Lower leg skin (tissue), 4 donors: Measurements from ENCODE around the gene PAK5. TPM values are rescaled to one million over a fixed set of nuclear protein-coding genes. Genes with fewer than 3 reads are reported as not detected.

Experiments
- DNase-seq, 2 donors: peaks; one replicate each; pipeline ENCODE4 v3.0.0-alpha.2; 2019; ENCODE audit warnings: low spot score in 2 of 2
- H3K4me3 ChIP-seq: fragments of 200-600 bp; sonication (generic); 2 replicates; pipeline ENCODE4 v1.5.1; 2017; ENCODE audit warnings: mild to moderate bottlenecking, low read depth; ENCODE audit not compliant: poor library complexity, severe bottlenecking
- CTCF ChIP-seq, 3 donors: fragments of 450-650 bp; IDR thresholded peaks; one replicate each; pipeline ENCODE4 v1.5.1; 2016; ENCODE audit warnings: antibody characterized with exemption in 3 of 3, mild to moderate bottlenecking in 3 of 3, moderate library complexity in 2 of 3
- POLR2A ChIP-seq, 2 donors: fragments of 450-650 bp; IDR thresholded peaks; one replicate each; pipeline ENCODE4 v1.6.1; 2016 to 2017; ENCODE audit warnings: antibody characterized with exemption in 2 of 2, mild to moderate bottlenecking in 1 of 2, moderate library complexity in 1 of 2
- WGBS, 2 donors: methylation state at CpG; one replicate each; pipeline ENCODE4 v1.1.5; 2018; 5-methylcytosine and 5-hydroxymethylcytosine counted together
- intact Hi-C: fragments of 100-400 bp; cut with DNase I; formaldehyde crosslinking; loops from one replicate; pipeline ENCODE4 v1.15.0; 2023; ENCODE audit warnings: low total_unique reads
- total RNA-seq, 4 donors: library from RNA; depleted of rRNA; stranded (reverse); fragments of >200 nt; gene quantifications; one replicate each; pipeline ENCODE4 v1.1.0, GENCODE V29; 2016

Gene PAK5
- total RNA-seq, 4 donors from 2014 or later, result 0.08 to 0.46 (median 0.18) TPM

DNA sequence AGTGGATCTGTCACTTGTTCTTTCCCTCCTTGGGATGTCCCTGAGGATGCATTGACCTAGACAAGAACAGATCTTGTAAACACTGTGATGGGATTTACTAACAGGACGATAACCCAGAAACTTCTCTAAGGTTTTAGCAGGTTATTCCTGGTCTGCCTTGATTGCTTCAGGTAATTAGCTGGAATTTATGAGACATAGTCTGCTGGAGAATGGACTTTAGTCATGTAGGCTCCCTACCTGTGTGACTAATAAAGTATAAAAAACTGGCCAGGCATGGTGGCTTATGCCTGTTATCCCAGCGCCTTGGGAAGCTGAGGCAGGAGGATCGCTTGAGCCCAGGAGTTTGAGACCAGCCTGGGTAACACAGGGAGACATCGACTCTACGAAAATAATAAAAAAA is 96.1 kb downstream of the PAK5 start:
- 77 to 94% methylated on average over 5 of the region's 5 CpGs for WGBS, 2 donors
- intact Hi-C loops, result no loop called here
- TF ChIP-seq CTCF (IDR thresholded peaks at IDR 0.05) (no peak), POLR2A (IDR thresholded peaks at IDR 0.05) (no peak)
- H3K4me3 ChIP-seq, result no peak overlapping the region
- no peak for DNase-seq

- no peak for TF ChIP-seq POLR2A (IDR thresholded peaks at IDR 0.05)
- TF ChIP-seq CTCF (IDR thresholded peaks at IDR 0.05), result no peak
- WGBS, 2 donors, result 70 to 94% methylated on average over 3 of the region's 3 CpGs
- no peak overlapping the region for H3K4me3 ChIP-seq
- intact Hi-C loops, result no loop called here
- no peak for DNase-seq
These were observed 96.9 kb downstream of the PAK5 start for GRCh38 chr20:9741996-9742395.

GRCh38 chr20:9740486-9740885 is 98.4 kb downstream of the PAK5 start:
- H3K4me3 ChIP-seq, result no peak overlapping the region
- WGBS, 2 donors, result 83 to 86% methylated on average over 5 of the region's 5 CpGs
- no peak for DNase-seq
- TF ChIP-seq CTCF (IDR thresholded peaks at IDR 0.05), result no peak
- TF ChIP-seq POLR2A (IDR thresholded peaks at IDR 0.05), result no peak
- intact Hi-C loops, result no loop called here

DNA sequence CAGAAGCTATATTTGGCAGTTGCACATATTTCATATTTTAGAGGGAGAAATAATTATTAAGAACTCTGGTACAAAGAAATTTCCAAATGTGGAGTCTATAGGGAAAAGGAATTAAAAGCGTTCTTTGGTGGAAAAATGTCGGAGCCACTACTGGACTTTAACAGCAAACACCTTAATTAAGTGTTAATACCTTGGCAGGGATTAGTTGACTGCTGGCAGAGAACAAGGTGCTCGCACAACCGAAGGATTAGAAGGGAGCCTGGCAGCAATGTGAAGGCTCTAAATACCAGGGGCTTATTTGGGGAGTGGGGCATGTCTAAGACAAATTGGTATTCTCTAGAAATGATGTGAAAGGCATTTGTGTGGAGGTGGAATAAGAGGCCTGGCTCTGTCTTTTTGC is 98.9 kb downstream of the PAK5 start:
- DNase-seq, result no peak
- no peak overlapping the region for H3K4me3 ChIP-seq
- 80% methylated on average over 4 of the region's 4 CpGs for WGBS, 2 donors
- no peak for TF ChIP-seq CTCF (IDR thresholded peaks at IDR 0.05)
- TF ChIP-seq POLR2A (IDR thresholded peaks at IDR 0.05), result no peak
- intact Hi-C loops, result no loop called here

- TF ChIP-seq CTCF (IDR thresholded peaks at IDR 0.05) (no peak), POLR2A (IDR thresholded peaks at IDR 0.05) (no peak)
- intact Hi-C loops, result no loop called here
- no peak overlapping the region for H3K4me3 ChIP-seq
- no peak for DNase-seq
- WGBS, 2 donors, result 92 to 94% methylated on average over 2 of the region's 2 CpGs
These were observed 102.5 kb downstream of the PAK5 start for GRCh38 chr20:9736373-9736772.

GRCh38 chr20:9723501-9724202 is 115.2 kb downstream of the PAK5 start:
- WGBS, 2 donors, result 81 to 82% methylated on average over 7 of the region's 7 CpGs
- no peak overlapping the region for H3K4me3 ChIP-seq
- TF ChIP-seq CTCF (IDR thresholded peaks at IDR 0.05) (no peak), POLR2A (IDR thresholded peaks at IDR 0.05) (no peak)
- DNase-seq, result no peak
- intact Hi-C loops, result no loop called here
